Adrenal gland (tissue), 12 donors: ENCODE measurements around the gene LEF1. TPM values are rescaled to one million over a fixed set of nuclear protein-coding genes. Genes with fewer than 3 reads are reported as not detected.

ENCODE experiments used
- DNase-seq, 7 donors: peaks; one replicate each; pipeline ENCODE4 v3.0.0-alpha.2; 2019 to 2020
- H3K27ac ChIP-seq, 5 donors: fragments of 200-600 bp; sonication (generic) in 4 of 5; 1 replicate in 3 of 5; 2 replicates in 2 of 5; pipeline versions ENCODE4 v1.5.1 to v1.8.0; 2016 to 2020; ENCODE audit warnings: mild to moderate bottlenecking in 1 of 5
- H3K27me3 ChIP-seq: fragments of 200-600 bp; 2 replicates; pipeline ENCODE4 v1.8.0; 2021
- H3K36me3 ChIP-seq, 2 donors: fragments of 200-600 bp; replicated peaks in 1 of 2; 1 replicate in 1 of 2; 2 replicates in 1 of 2; pipeline versions ENCODE4 v1.5.1 to v1.8.0; 2018 to 2022
- H3K4me1 ChIP-seq, 2 donors: fragments of 200-600 bp; replicated peaks in 1 of 2; 1 replicate in 1 of 2; 2 replicates in 1 of 2; pipeline versions ENCODE4 v1.5.1 to v1.8.0; 2018 to 2021
- H3K4me3 ChIP-seq, 4 donors: fragments of 200-600 bp; sonication (generic) in 3 of 4; one replicate each; pipeline ENCODE4 v1.5.1; 2016 to 2018
- H3K9me3 ChIP-seq, 3 donors: fragments of 200-600 bp; sonication (generic) in 1 of 3; replicated peaks in 1 of 3; 1 replicate in 2 of 3; 2 replicates in 1 of 3; pipeline versions ENCODE4 v1.5.1 to v1.8.0; 2016 to 2021
- POLR2A ChIP-seq, 2 donors: fragments of 450-650 bp; IDR thresholded peaks; one replicate each; pipeline ENCODE4 v1.6.1; 2017; ENCODE audit warnings: antibody characterized with exemption in 2 of 2, mild to moderate bottlenecking in 2 of 2, moderate library complexity in 1 of 2
- WGBS, 4 donors: extraction: QIAGEN DNeasy Blood & Tissue Kit in 2 of 4; methylation state at CpG; one replicate each; pipeline versions ENCODE4 v1.1.5 to v1.1.7; 2013 to 2017; 5-methylcytosine and 5-hydroxymethylcytosine counted together
- intact Hi-C, 2 donors: fragments of 100-400 bp; cut with DNase I; formaldehyde crosslinking; loops; one replicate each; pipeline versions ENCODE4 v1.14.1 to v1.15.0; 2022 to 2023
- polyA plus RNA-seq, 3 donors: library from polyadenylated mRNA; stranded (reverse); fragments of 200-250 nt in 2 of 3; fragments of 350-450 nt in 1 of 3; fragmentation: Illumina TruSeq in 1 of 3; extraction: RNeasy Lipid Tissue Mini Kit (QIAGEN cat#74804) in 1 of 3; gene quantifications; one replicate each; pipeline ENCODE4 v1.2.3, GENCODE V29; 2013 to 2014
- total RNA-seq, 9 donors: library from RNA; depleted of rRNA in 4 of 9; stranded (reverse); fragments of >200 nt in 4 of 9; fragments of 120-200 nt in 1 of 9; fragmentation: NEBNext Ultra II Directional in 1 of 9; extraction: Animal tissue kit (Norgen Biotek cat#: 25700) in 1 of 9; gene quantifications; one replicate each; pipeline versions ENCODE4 v1.1.0 to v1.2.4, GENCODE V29; 2013 to 2023
- TF ChIP-seq, protein P1 (sequence below), 6 experiments: fragments of 450-650 bp in 4 of 6; fragments of 200-600 bp in 2 of 6; sonication (generic) in 1 of 6; IDR thresholded peaks; 1 replicate in 5 of 6; 2 replicates in 1 of 6; pipeline versions ENCODE4 v1.5.1 to v1.8.0; 2016 to 2021; ENCODE audit warnings: antibody characterized with exemption in 6 of 6, mild to moderate bottlenecking in 2 of 6, moderate library complexity in 1 of 6
- donor health status: healthy with polysubstance abuse.
- donor health status: Bipolar disorder and iron deficiency.
- donor health status: DM: yes; HTN: yes; CAD: no.
- donor health status: DM: no; HTN: no; CAD: no.
- donor health status: DM: no; HTN: no; CAD: no.
- donor health status: DM: yes; HTN: yes; CAD: no.

The LEF1 gene
- total and polyA plus RNA-seq, 12 donors, result 6.1 to 78.2 (median 41.5) TPM

GRCh38 chr4:108048997-108049396 lies 119.7 kb downstream of the LEF1 start:
- Histone ChIP-seq H3K4me1 (peaks cover 8 to 9% of the 10 kb centered on the region in 2 donors), H3K9me3 (no peaks in the 10 kb centered on the region), H3K4me3 (no peak overlapping the region), H3K27me3 (no peaks in the 10 kb centered on the region), H3K27ac (no peak overlapping the region), H3K36me3 (no peaks in the 10 kb centered on the region)
- intact Hi-C loops, result no loop called here
- TF ChIP-seq, protein P1, sequence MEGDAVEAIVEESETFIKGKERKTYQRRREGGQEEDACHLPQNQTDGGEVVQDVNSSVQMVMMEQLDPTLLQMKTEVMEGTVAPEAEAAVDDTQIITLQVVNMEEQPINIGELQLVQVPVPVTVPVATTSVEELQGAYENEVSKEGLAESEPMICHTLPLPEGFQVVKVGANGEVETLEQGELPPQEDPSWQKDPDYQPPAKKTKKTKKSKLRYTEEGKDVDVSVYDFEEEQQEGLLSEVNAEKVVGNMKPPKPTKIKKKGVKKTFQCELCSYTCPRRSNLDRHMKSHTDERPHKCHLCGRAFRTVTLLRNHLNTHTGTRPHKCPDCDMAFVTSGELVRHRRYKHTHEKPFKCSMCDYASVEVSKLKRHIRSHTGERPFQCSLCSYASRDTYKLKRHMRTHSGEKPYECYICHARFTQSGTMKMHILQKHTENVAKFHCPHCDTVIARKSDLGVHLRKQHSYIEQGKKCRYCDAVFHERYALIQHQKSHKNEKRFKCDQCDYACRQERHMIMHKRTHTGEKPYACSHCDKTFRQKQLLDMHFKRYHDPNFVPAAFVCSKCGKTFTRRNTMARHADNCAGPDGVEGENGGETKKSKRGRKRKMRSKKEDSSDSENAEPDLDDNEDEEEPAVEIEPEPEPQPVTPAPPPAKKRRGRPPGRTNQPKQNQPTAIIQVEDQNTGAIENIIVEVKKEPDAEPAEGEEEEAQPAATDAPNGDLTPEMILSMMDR (IDR thresholded peaks at IDR 0.05), result no peak
- TF ChIP-seq POLR2A (IDR thresholded peaks at IDR 0.05), result no peak
- DNase-seq, result no peak
- whole genome bisulfite sequencing, 4 donors, result 89 to 96% (median 92%) methylated on average over 7 of the region's 7 CpGs

- Histone ChIP-seq H3K9me3 (no peaks in the 10 kb centered on the region), H3K36me3 (no peaks in the 10 kb centered on the region), H3K4me3 (no peak overlapping the region), H3K27ac (no peak overlapping the region), H3K4me1 (peaks cover 8 to 9% of the 10 kb centered on the region in 2 donors), H3K27me3 (no peaks in the 10 kb centered on the region)
- 56 to 71% (median 63%) methylated on average over 6 of the region's 6 CpGs for WGBS, 4 donors
- DNase-seq, result peak in 4 of 7 donors; percentile 29 to 55 (median 39)
- intact Hi-C loops, result no loop called here
- TF ChIP-seq POLR2A (IDR thresholded peaks at IDR 0.05), result no peak
- TF ChIP-seq, protein P1 (IDR thresholded peaks at IDR 0.05), result no peak
Observed at GRCh38 chr4:108048157-108048556, 120.6 kb downstream of the LEF1 start.

- intact Hi-C loops, result no loop called here
- Histone ChIP-seq H3K27ac (no peak overlapping the region), H3K4me3 (no peak overlapping the region), H3K4me1 (peaks cover 8 to 9% of the 10 kb centered on the region in 2 donors), H3K27me3 (no peaks in the 10 kb centered on the region), H3K9me3 (no peaks in the 10 kb centered on the region), H3K36me3 (no peaks in the 10 kb centered on the region)
- no peak for DNase-seq
- WGBS, 4 donors, result 77 to 86% (median 79%) methylated on average over 2 of the region's 2 CpGs
- TF ChIP-seq, protein P1 (IDR thresholded peaks at IDR 0.05), result no peak
- no peak for TF ChIP-seq POLR2A (IDR thresholded peaks at IDR 0.05)
Observed at GRCh38 chr4:108047199-108047598, 121.5 kb downstream of the LEF1 start.

DNA sequence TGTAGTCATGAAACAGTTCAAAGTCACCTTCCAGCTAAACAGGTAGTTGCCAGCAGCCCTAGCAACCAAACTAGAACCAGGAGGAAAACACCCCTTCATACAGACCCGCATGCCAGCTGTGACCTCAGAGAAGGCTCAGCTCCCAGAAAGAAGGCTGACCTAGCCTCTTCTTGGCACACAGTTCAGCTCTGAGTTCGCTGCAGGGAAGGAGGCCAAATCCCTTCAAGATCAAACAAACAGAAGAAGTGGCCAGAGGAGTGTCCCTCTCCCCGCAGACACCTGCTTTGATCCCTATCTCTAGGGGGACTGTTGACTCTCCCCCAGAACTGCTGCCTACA lies 123.1 kb downstream of the LEF1 start:
- Histone ChIP-seq H3K4me3 (no peak overlapping the region), H3K27ac (peak overlapping the region in 2 of 5 donors; percentile 15 to 49), H3K4me1 (peaks cover 8 to 9% of the 10 kb centered on the region in 2 donors), H3K9me3 (no peaks in the 10 kb centered on the region), H3K36me3 (no peaks in the 10 kb centered on the region), H3K27me3 (no peaks in the 10 kb centered on the region)
- intact Hi-C loops, result no loop called here
- peak; percentile 45 to 78 (median 66) for DNase-seq
- WGBS, 4 donors, result 26 to 37% (median 33%) methylated on average over 3 of the region's 3 CpGs
- TF ChIP-seq, protein P1 (IDR thresholded peaks at IDR 0.05), result no peak
- TF ChIP-seq POLR2A (IDR thresholded peaks at IDR 0.05), result no peak
